Left ventricle myocardium inferior (tissue), 1 donor: ENCODE data around the gene PCLO. TPM values are rescaled to one million over a fixed set of nuclear protein-coding genes. Genes with fewer than 3 reads are reported as not detected.

ENCODE experiments used
- DNase-seq: peaks from one replicate; pipeline ENCODE4 v3.0.0-alpha.2; 2020
- H3K27ac ChIP-seq: fragments of 200-600 bp; replicated peaks from 2 replicates; pipeline ENCODE4 v1.8.0; 2021
- H3K27me3 ChIP-seq: fragments of 200-600 bp; 2 replicates; pipeline ENCODE4 v1.8.0; 2021; ENCODE audit warnings: low read depth
- H3K36me3 ChIP-seq: fragments of 200-600 bp; 2 replicates; pipeline ENCODE4 v1.8.0; 2021
- H3K4me1 ChIP-seq: fragments of 200-600 bp; 2 replicates; pipeline ENCODE4 v1.8.0; 2021
- H3K4me3 ChIP-seq: fragments of 200-600 bp; 2 replicates; pipeline ENCODE4 v1.8.0; 2021; ENCODE audit warnings: mild to moderate bottlenecking, moderate library complexity
- H3K9me3 ChIP-seq: fragments of 200-600 bp; replicated peaks from 2 replicates; pipeline ENCODE4 v1.8.0; 2021
- CTCF ChIP-seq: fragments of 200-600 bp; IDR thresholded peaks from 2 replicates; pipeline ENCODE4 v1.8.0; 2021; ENCODE audit warnings: antibody characterized with exemption, mild to moderate bottlenecking, borderline replicate concordance
- intact Hi-C: fragments of 100-400 bp; cut with micrococcal nuclease; formaldehyde crosslinking; loops from one replicate; pipeline ENCODE4 v1.11.0; 2022
- total RNA-seq: library from RNA; stranded (reverse); fragmentation: NEBNext Ultra II Directional; extraction: Animal tissue kit (Norgen Biotek cat#: 25700); gene quantifications from one replicate; pipeline ENCODE4 v1.2.1, GENCODE V29; 2021
- donor health status: DM: no; HTN: yes; CAD: no; lungs with severe emphysema.

PCLO gene
- total RNA-seq, 1 donor from 2014 or later: 4.2 TPM

GRCh38 chr7:82950436-82950835 lies 212.2 kb downstream of the PCLO start:
- H3K27ac ChIP-seq: no peak overlapping the region
- no peak overlapping the region for H3K4me3 ChIP-seq
- intact Hi-C loops: no loop called here
- no peaks in the 10 kb centered on the region for H3K27me3 ChIP-seq
- no peak for DNase-seq
- no peak for TF ChIP-seq CTCF
- H3K4me1 ChIP-seq: no peaks in the 10 kb centered on the region
- no peaks in the 10 kb centered on the region for H3K9me3 ChIP-seq
- H3K36me3 ChIP-seq: no peaks in the 10 kb centered on the region

- no peak for DNase-seq
- no peak overlapping the region for H3K27ac ChIP-seq
- no peaks in the 10 kb centered on the region for H3K4me1 ChIP-seq
- H3K27me3 ChIP-seq: no peaks in the 10 kb centered on the region
- no peak for TF ChIP-seq CTCF
- no peak overlapping the region for H3K4me3 ChIP-seq
- no peaks in the 10 kb centered on the region for H3K9me3 ChIP-seq
- no peaks in the 10 kb centered on the region for H3K36me3 ChIP-seq
- intact Hi-C loops: no loop called here
Measured at GRCh38 chr7:82945480-82945879, 217.2 kb downstream of the PCLO start.

GRCh38 chr7:82945056-82945455 lies 217.6 kb downstream of the PCLO start:
- no peak for DNase-seq
- TF ChIP-seq CTCF: no peak
- Histone ChIP-seq H3K9me3 (no peaks in the 10 kb centered on the region), H3K36me3 (no peaks in the 10 kb centered on the region), H3K27ac (no peak overlapping the region), H3K4me1 (no peaks in the 10 kb centered on the region), H3K27me3 (no peaks in the 10 kb centered on the region), H3K4me3 (no peak overlapping the region)
- intact Hi-C loops: no loop called here

- no peaks in the 10 kb centered on the region for H3K9me3 ChIP-seq
- no peaks in the 10 kb centered on the region for H3K27me3 ChIP-seq
- H3K4me1 ChIP-seq: no peaks in the 10 kb centered on the region
- H3K36me3 ChIP-seq: no peaks in the 10 kb centered on the region
- no peak overlapping the region for H3K4me3 ChIP-seq
- intact Hi-C loops: no loop called here
- H3K27ac ChIP-seq: no peak overlapping the region
- TF ChIP-seq CTCF: no peak
- no peak for DNase-seq
Measured at GRCh38 chr7:82932516-82932915, 230.2 kb downstream of the PCLO start.

GRCh38 chr7:82926477-82926876 lies 236.2 kb downstream of the PCLO start:
- H3K27ac ChIP-seq: no peak overlapping the region
- H3K27me3 ChIP-seq: no peaks in the 10 kb centered on the region
- H3K9me3 ChIP-seq: no peaks in the 10 kb centered on the region
- no peak for DNase-seq
- no peaks in the 10 kb centered on the region for H3K4me1 ChIP-seq
- no peak for TF ChIP-seq CTCF
- intact Hi-C loops: no loop called here
- H3K36me3 ChIP-seq: no peaks in the 10 kb centered on the region
- H3K4me3 ChIP-seq: no peak overlapping the region

- no peak for TF ChIP-seq CTCF
- intact Hi-C loops: no loop called here
- H3K27me3 ChIP-seq: no peaks in the 10 kb centered on the region
Measured at GRCh38 chr7:82925331-82925730, 237.4 kb downstream of the PCLO start.

More at GRCh38 chr7:82925331-82925730, 237.4 kb downstream of the PCLO start:
- Histone ChIP-seq H3K36me3 (no peaks in the 10 kb centered on the region), H3K27ac (no peak overlapping the region), H3K4me3 (no peak overlapping the region), H3K9me3 (no peaks in the 10 kb centered on the region), H3K4me1 (no peaks in the 10 kb centered on the region)
- DNase-seq: no peak
